GM21717 (cell line): ENCODE results near the gene ZNF286A.
"Not testable (repeated sequence)": the region's sequence is repeated elsewhere in the genome, so short reads cannot be mapped to it uniquely, and the experiment has no call there.

ENCODE experiments used
- ATAC-seq: cut with Tn5 transposase; IDR thresholded peaks from one replicate; pipeline ENCODE4 v1.9.1; 2021; ENCODE audit warnings: mild to moderate bottlenecking, moderate library complexity; ENCODE audit not compliant: unreplicated experiment

Gene ZNF286A

GRCh38 chr17:15699413-15699924 is at the start of gene ZNF286A:
TSS of gene ZNF286A (plus strand) at chr17:15699752. CDS start at chr17:15700330, 578 bp downstream.
- peak; percentile 98 for ATAC-seq

- no peak for ATAC-seq
Measured at GRCh38 chr17:15649861-15650421, 49.6 kb upstream of the ZNF286A start.

GRCh38 chr17:15650741-15651582 is 48.6 kb upstream of the ZNF286A start:
- no peak for ATAC-seq

- ATAC-seq = no peak
Measured at GRCh38 chr17:15651583-15652110, 47.9 kb upstream of the ZNF286A start.

GRCh38 chr17:15652960-15653359 is 46.6 kb upstream of the ZNF286A start:
- no peak for ATAC-seq

GRCh38 chr17:15654401-15654800 is 45.2 kb upstream of the ZNF286A start:
- ATAC-seq = not testable (repeated sequence)

- no peak for ATAC-seq
Measured at GRCh38 chr17:15654886-15655561, 44.5 kb upstream of the ZNF286A start.

GRCh38 chr17:15657868-15658267 is 41.7 kb upstream of the ZNF286A start:
- ATAC-seq = no peak

GRCh38 chr17:15658296-15658695 is 41.3 kb upstream of the ZNF286A start:
- no peak for ATAC-seq

GRCh38 chr17:15659236-15659635 is 40.3 kb upstream of the ZNF286A start:
- no peak for ATAC-seq

GRCh38 chr17:15659663-15660062 is 39.9 kb upstream of the ZNF286A start:
- no peak for ATAC-seq

- no peak for ATAC-seq
Measured at GRCh38 chr17:15660077-15660476, 39.5 kb upstream of the ZNF286A start.

GRCh38 chr17:15662681-15663080 is 36.9 kb upstream of the ZNF286A start:
- no peak for ATAC-seq

- ATAC-seq = no peak
Measured at GRCh38 chr17:15663176-15663575, 36.4 kb upstream of the ZNF286A start.

GRCh38 chr17:15663691-15664090 is 35.9 kb upstream of the ZNF286A start:
- no peak for ATAC-seq

- ATAC-seq = not testable (repeated sequence)
Measured at GRCh38 chr17:15669526-15669925, 30.0 kb upstream of the ZNF286A start.

GRCh38 chr17:15674640-15675039 is 24.9 kb upstream of the ZNF286A start:
- not testable (repeated sequence) for ATAC-seq

GRCh38 chr17:15675991-15676390 is 23.6 kb upstream of the ZNF286A start:
- not testable (repeated sequence) for ATAC-seq

GRCh38 chr17:15683135-15683534 is 16.4 kb upstream of the ZNF286A start:
- not testable (repeated sequence) for ATAC-seq

GRCh38 chr17:15683824-15684478 is 15.6 kb upstream of the ZNF286A start, which contains the start of gene TRIM16:
TSS of gene TRIM16 (minus strand) at chr17:15684311. CDS start at chr17:15651609, 32,702 bp downstream.
- ATAC-seq = peak; percentile 95

GRCh38 chr17:15687494-15687893 is 12.1 kb upstream of the ZNF286A start:
- ATAC-seq = not testable (repeated sequence)
